Measurements from ENCODE around the gene NLRP1.

DNA sequence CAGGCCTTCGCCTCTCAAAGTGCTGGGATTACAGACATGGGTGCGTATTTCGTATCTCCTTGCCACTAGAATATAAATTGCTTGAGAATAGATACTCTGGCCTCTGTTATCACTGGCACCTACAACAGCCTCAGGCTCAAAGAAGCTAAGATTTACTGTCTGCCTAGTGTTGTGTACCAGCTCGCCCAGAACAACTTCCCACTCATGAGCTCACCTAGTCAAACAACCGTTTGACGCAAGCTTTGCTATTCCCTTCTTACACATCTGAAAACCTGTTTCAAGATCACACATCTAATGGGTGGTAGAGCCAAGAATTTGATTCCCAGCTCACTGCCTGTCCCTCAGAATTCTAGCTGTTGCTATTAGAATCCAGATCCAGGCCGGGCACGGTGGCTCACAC is 73.5 kb downstream of the NLRP1 start:
- TF ChIP-seq, protein P1, sequence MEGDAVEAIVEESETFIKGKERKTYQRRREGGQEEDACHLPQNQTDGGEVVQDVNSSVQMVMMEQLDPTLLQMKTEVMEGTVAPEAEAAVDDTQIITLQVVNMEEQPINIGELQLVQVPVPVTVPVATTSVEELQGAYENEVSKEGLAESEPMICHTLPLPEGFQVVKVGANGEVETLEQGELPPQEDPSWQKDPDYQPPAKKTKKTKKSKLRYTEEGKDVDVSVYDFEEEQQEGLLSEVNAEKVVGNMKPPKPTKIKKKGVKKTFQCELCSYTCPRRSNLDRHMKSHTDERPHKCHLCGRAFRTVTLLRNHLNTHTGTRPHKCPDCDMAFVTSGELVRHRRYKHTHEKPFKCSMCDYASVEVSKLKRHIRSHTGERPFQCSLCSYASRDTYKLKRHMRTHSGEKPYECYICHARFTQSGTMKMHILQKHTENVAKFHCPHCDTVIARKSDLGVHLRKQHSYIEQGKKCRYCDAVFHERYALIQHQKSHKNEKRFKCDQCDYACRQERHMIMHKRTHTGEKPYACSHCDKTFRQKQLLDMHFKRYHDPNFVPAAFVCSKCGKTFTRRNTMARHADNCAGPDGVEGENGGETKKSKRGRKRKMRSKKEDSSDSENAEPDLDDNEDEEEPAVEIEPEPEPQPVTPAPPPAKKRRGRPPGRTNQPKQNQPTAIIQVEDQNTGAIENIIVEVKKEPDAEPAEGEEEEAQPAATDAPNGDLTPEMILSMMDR (IDR thresholded peaks at IDR 0.05; ENCODE audit: insufficient read depth, low read depth, low read length) = no peak
- no peak for TF ChIP-seq EZH2 (IDR thresholded peaks at IDR 0.05; ENCODE audit: insufficient read depth, low read length)

All from astrocyte (in vitro differentiated cells and primary cell).